ENCODE data around the gene MLLT11. TPM values are rescaled to one million over a fixed set of nuclear protein-coding genes. Genes with fewer than 3 reads are reported as not detected.

Gene MLLT11
- total RNA-seq, 1 experiment from 2014 or later, result 8.3 TPM

DNA sequence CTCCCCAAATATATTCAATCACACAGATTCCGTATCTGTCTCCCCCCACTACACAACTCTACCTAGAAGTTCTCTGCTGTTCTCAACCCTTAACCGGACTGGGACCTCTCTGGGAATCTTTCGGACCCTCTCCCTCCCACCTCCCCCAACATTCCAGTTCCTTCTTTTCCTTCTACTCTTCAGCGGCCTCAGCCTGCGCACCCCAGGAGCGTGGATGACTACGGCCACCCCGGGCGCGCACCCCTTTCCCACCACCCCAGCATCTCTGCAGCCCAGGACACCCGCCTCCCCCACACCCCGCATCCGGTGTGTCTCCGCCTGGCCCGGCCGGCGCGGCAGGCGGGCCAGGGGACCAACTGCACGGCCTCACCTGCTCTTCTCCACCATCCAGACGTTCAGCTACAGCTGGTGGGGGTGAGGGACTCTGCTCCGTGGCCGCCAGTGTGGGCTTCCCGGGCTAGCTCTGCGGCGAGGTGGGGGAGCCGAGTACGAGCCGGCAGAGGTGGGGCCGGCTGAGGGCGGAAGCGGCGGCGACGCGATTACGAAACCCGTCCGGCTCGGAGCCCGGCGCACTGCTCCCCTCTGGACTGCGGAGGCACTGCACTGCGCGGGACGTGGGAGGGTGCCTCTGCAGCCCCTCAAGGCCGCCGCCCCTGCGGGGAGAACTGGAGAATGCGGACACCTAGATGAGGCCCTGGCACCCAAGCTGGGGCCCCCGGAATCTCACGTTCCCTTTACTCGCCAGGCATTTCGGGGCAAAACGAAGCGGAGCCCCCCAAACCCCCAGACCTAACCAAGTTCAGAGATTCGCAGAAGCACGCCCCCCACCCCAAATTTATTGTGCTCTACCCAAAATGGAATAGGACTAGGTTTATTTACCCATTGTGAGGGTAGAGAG, 839 bp upstream of the MLLT11 start, which contains the start of gene CDC42SE1:
Gene CDC42SE1 (minus strand): TSS at position 514 of the 898 bp plus-strand sequence. CDS start 3,892 bp downstream, outside the sequence.
- Histone ChIP-seq H3K4me2 (ENCODE audit: low read depth, low read length, poor library complexity, severe bottlenecking) (peak within 1 kb of the TSS; percentile 95), H3K4me3 (ENCODE audit: low read length) (peak within 1 kb of the TSS; percentile 80), H3K9me2 (replicated peaks; ENCODE audit: insufficient read depth, low read length) (no peaks in the 10 kb centered on the region), H3K27ac (ENCODE audit: low read length) (peak within 1 kb of the TSS; percentile 77), H3K36me3 (ENCODE audit: insufficient read depth, low read length) (peaks cover 27% of the 10 kb centered on the region; the same call in 1 of the 2 replicates), H3K9ac (ENCODE audit: low read length) (peak within 1 kb of the TSS; percentile 88), H3K79me2 (ENCODE audit: low read length) (peaks cover 87% of the 10 kb centered on the region), H3K9me3 (ENCODE audit: low read length) (no peaks in the 10 kb centered on the region), H2AFZ (ENCODE audit: low read length) (peak within 1 kb of the TSS; percentile 52), H4K20me1 (ENCODE audit: insufficient read depth, low read depth, low read length) (peaks cover 23% of the 10 kb centered on the region), H3K27me3 (ENCODE audit: low read length) (no peaks in the 10 kb centered on the region), H3K4me1 (ENCODE audit: low read length) (peaks cover 43% of the 10 kb centered on the region)
- DNase-seq, result peak; percentile 96

DNA sequence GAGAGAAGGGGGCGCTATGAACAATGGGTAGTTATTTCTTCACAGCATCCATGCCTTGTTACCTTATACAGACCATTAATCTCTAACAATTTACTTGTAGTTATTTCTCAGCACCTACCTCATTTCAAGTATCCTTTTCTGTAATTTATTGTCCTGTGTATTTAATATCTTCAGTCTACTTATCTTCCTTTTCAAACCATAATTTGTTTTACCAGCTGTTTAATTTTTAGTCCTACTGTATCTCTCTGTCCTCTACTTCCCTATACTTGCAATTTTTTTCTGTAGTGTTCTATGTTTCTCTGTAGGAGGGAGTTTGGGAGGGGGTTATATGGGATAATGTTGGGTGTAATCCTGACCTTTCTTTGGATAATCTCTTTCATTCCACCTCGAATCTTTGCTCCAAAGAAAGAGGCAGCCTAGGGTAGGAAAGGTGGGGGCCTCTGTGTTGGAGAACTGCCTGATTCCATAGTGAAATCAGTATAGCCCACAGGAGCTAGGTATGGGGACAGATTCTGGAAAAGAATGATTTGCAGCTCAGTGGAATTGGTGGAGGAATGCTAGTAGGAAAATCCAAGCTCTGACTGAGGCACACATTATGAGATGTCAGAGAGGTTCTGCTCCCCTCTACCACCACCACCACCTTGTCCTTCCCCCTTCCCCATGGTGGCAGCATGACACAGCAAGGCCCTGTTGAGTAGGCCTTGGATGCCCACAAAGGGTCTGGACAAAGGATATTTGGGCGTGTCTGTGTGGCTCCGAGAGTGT, 642 bp downstream of the MLLT11 start:
- no peaks in the 10 kb centered on the region for H3K9me2 ChIP-seq (replicated peaks; ENCODE audit: insufficient read depth, low read length)
- H3K4me1 ChIP-seq (ENCODE audit: low read length), result peaks cover 53% of the 10 kb centered on the region
- H3K9me3 ChIP-seq (ENCODE audit: low read length), result no peaks in the 10 kb centered on the region
- no peaks in the 10 kb centered on the region for H3K27me3 ChIP-seq (ENCODE audit: low read length)
- peaks cover 23% of the 10 kb centered on the region for H4K20me1 ChIP-seq (ENCODE audit: insufficient read depth, low read depth, low read length)
- peak overlapping the region; percentile 95 for H3K4me2 ChIP-seq (ENCODE audit: low read depth, low read length, poor library complexity, severe bottlenecking)
- peaks cover 12% of the 10 kb centered on the region; the same call in 1 of the 2 replicates for H3K36me3 ChIP-seq (ENCODE audit: insufficient read depth, low read length)
- peaks cover 97% of the 10 kb centered on the region for H3K79me2 ChIP-seq (ENCODE audit: low read length)
- H3K27ac ChIP-seq (ENCODE audit: low read length), result peak overlapping the region; percentile 77
- H2AFZ ChIP-seq (ENCODE audit: low read length), result peak overlapping the region; percentile 52
- peak overlapping the region; percentile 80 for H3K4me3 ChIP-seq (ENCODE audit: low read length)
- peak overlapping the region; percentile 88 for H3K9ac ChIP-seq (ENCODE audit: low read length)
- DNase-seq, result peak; percentile 73

DNA sequence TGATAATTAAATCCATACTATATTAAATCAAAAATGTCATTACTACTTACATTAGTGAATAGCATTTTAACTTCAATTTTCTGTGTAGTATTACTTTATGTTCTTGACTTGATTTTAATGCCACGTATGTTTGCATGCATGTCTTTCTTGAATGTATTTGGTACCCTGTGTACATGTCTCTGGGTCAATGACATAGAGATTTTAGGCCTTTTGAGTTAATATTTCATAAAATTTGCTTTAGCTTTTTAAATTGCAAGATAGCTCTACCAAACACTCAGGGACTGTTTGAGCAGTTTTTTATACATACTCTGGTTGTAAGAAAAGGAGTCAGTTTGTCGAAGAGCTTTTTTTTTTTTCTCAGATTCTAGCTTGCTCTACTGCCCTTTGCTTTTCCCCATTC, 1.5 kb downstream of the MLLT11 start:
- Histone ChIP-seq H3K27me3 (ENCODE audit: low read length) (no peaks in the 10 kb centered on the region), H3K4me3 (ENCODE audit: low read length) (peak overlapping the region; percentile 80), H3K79me2 (ENCODE audit: low read length) (peaks cover 95% of the 10 kb centered on the region), H3K4me1 (ENCODE audit: low read length) (peaks cover 50% of the 10 kb centered on the region), H3K27ac (ENCODE audit: low read length) (peak overlapping the region; percentile 77), H3K36me3 (ENCODE audit: insufficient read depth, low read length) (peaks cover 7% of the 10 kb centered on the region; the same call in 1 of the 2 replicates), H2AFZ (ENCODE audit: low read length) (no peak overlapping the region), H3K9ac (ENCODE audit: low read length) (peak overlapping the region; percentile 88), H3K9me2 (replicated peaks; ENCODE audit: insufficient read depth, low read length) (no peaks in the 10 kb centered on the region), H3K9me3 (ENCODE audit: low read length) (no peaks in the 10 kb centered on the region), H3K4me2 (ENCODE audit: low read depth, low read length, poor library complexity, severe bottlenecking) (peak overlapping the region; percentile 95), H4K20me1 (ENCODE audit: insufficient read depth, low read depth, low read length) (peaks cover 19% of the 10 kb centered on the region)
- DNase-seq, result no peak

DNA sequence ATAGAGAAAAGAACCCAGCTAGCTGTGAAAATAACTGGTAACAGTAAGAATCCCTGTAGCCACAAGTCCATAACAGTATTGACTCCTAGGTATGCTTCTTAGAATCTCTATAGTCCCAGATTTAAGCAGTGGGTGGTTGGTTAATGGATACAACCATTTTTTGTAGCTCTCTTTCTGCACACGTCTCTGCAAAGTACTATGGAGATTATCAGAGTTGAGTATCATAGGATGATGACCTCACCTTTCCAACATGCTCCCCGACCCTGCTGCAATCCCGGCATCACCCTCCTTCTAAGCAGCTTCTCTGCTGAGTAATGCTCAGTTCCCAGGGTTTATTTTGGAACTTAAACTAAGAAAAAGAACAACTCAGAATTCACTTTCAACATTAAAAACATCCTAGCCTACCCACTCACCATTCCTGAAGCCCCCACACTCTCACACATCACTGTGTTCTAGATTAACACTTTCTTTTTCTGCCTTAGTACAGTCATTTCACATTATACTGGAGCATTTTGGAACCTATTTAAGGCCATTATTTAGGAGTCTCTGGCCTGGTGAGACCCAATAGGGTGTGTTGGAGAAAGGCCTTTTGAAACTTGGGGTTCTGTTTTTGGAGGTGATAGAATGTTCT, 2.7 kb downstream of the MLLT11 start:
- Histone ChIP-seq H3K27me3 (ENCODE audit: low read length) (no peaks in the 10 kb centered on the region), H4K20me1 (ENCODE audit: insufficient read depth, low read depth, low read length) (peaks cover 8% of the 10 kb centered on the region), H3K4me3 (ENCODE audit: low read length) (no peak overlapping the region), H3K4me1 (ENCODE audit: low read length) (peaks cover 45% of the 10 kb centered on the region), H3K27ac (ENCODE audit: low read length) (no peak overlapping the region), H2AFZ (ENCODE audit: low read length) (no peak overlapping the region), H3K4me2 (ENCODE audit: low read depth, low read length, poor library complexity, severe bottlenecking) (peak overlapping the region; percentile 5), H3K79me2 (ENCODE audit: low read length) (peaks cover 93% of the 10 kb centered on the region), H3K9me3 (ENCODE audit: low read length) (no peaks in the 10 kb centered on the region), H3K36me3 (ENCODE audit: insufficient read depth, low read length) (peaks cover 5% of the 10 kb centered on the region; the same call in 1 of the 2 replicates), H3K9ac (ENCODE audit: low read length) (no peak overlapping the region), H3K9me2 (replicated peaks; ENCODE audit: insufficient read depth, low read length) (no peaks in the 10 kb centered on the region)
- no peak for DNase-seq

DNA sequence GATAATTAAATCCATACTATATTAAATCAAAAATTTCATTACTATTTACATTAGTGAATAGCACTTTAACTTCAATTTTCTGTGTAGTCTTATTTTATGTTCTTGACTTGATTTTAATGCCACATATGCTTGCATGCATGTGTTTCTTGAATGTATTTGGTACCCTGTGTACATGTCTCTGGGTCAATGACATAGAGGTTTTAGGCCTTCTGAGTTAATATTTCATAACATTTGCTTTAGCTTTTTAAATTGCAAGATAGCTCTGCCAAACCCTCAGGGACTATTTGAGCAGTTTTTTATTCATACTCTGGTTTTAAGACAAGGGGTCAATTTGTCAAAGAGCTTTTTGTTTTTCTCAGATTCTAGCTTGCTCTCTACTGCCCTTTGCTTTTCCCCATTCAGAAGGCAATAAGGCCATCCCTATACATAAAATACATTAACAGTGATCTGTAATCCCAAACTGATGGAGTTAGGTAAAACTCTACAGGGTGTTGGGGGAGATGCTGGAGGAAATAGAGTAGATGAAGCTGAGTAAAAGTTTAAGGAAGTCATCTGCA, 5.0 kb downstream of the MLLT11 start:
- no peaks in the 10 kb centered on the region for H3K27me3 ChIP-seq (ENCODE audit: low read length)
- H3K27ac ChIP-seq (ENCODE audit: low read length), result peak overlapping the region; percentile 32
- peaks cover 8% of the 10 kb centered on the region; the same call in 1 of the 2 replicates for H3K36me3 ChIP-seq (ENCODE audit: insufficient read depth, low read length)
- peaks cover 52% of the 10 kb centered on the region for H3K4me1 ChIP-seq (ENCODE audit: low read length)
- no peaks in the 10 kb centered on the region for H4K20me1 ChIP-seq (ENCODE audit: insufficient read depth, low read depth, low read length)
- H3K79me2 ChIP-seq (ENCODE audit: low read length), result peaks cover 85% of the 10 kb centered on the region
- no peaks in the 10 kb centered on the region for H3K9me3 ChIP-seq (ENCODE audit: low read length)
- H3K4me3 ChIP-seq (ENCODE audit: low read length), result no peak overlapping the region
- no peak overlapping the region for H2AFZ ChIP-seq (ENCODE audit: low read length)
- H3K9me2 ChIP-seq (replicated peaks; ENCODE audit: insufficient read depth, low read length), result no peaks in the 10 kb centered on the region
- no peak overlapping the region for H3K9ac ChIP-seq (ENCODE audit: low read length)
- H3K4me2 ChIP-seq (ENCODE audit: low read depth, low read length, poor library complexity, severe bottlenecking), result no peak overlapping the region
- no peak for DNase-seq

DNA sequence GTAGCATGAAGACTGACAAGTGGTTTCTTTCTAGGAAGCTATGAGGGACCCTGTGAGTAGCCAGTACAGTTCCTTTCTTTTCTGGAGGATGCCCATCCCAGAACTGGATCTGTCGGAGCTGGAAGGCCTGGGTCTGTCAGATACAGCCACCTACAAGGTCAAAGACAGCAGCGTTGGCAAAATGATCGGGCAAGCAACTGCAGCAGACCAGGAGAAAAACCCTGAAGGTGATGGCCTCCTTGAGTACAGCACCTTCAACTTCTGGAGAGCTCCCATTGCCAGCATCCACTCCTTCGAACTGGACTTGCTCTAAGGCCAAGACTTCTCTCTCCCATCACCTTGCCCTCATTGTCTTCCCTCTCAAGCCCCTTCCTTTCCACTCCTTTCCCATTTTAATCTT, 7.0 kb downstream of the MLLT11 start:
- Histone ChIP-seq H3K79me2 (ENCODE audit: low read length) (peaks cover 69% of the 10 kb centered on the region), H3K9me3 (ENCODE audit: low read length) (no peaks in the 10 kb centered on the region), H3K9ac (ENCODE audit: low read length) (no peak overlapping the region), H4K20me1 (ENCODE audit: insufficient read depth, low read depth, low read length) (no peaks in the 10 kb centered on the region), H3K27ac (ENCODE audit: low read length) (no peak overlapping the region), H3K4me3 (ENCODE audit: low read length) (no peak overlapping the region), H3K9me2 (replicated peaks; ENCODE audit: insufficient read depth, low read length) (no peaks in the 10 kb centered on the region), H3K4me2 (ENCODE audit: low read depth, low read length, poor library complexity, severe bottlenecking) (no peak overlapping the region), H3K27me3 (ENCODE audit: low read length) (no peaks in the 10 kb centered on the region), H3K4me1 (ENCODE audit: low read length) (peaks cover 43% of the 10 kb centered on the region), H3K36me3 (ENCODE audit: insufficient read depth, low read length) (peaks cover 8% of the 10 kb centered on the region; the same call in 1 of the 2 replicates), H2AFZ (ENCODE audit: low read length) (no peak overlapping the region)
- no peak for DNase-seq

DNA sequence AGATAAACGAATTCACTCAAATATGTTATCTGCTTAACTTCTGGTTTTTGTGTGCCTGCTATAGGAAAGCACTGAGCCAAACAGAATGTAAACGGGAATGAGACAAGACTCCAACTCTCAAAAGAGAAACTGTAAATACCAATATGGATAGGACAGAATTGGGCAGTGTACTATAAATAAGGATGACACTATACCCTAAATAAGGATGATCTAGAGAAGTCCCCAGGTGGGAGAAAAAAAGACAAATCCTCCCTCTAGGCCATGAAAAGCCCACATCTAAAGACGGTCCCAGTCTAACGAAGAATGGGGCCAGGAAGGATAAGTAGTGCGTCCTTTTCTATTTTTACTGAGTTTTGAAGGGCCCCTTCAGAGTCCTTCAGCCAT, 8.9 kb downstream of the MLLT11 start:
- Histone ChIP-seq H3K9me3 (ENCODE audit: low read length) (no peaks in the 10 kb centered on the region), H3K27me3 (ENCODE audit: low read length) (no peaks in the 10 kb centered on the region), H3K9ac (ENCODE audit: low read length) (peak overlapping the region; percentile 27; the same call in 1 of the 2 replicates), H3K79me2 (ENCODE audit: low read length) (peaks cover 56% of the 10 kb centered on the region), H2AFZ (ENCODE audit: low read length) (no peak overlapping the region), H3K9me2 (replicated peaks; ENCODE audit: insufficient read depth, low read length) (no peaks in the 10 kb centered on the region), H3K36me3 (ENCODE audit: insufficient read depth, low read length) (peaks cover 3% of the 10 kb centered on the region; the same call in 1 of the 2 replicates), H3K4me3 (ENCODE audit: low read length) (peak overlapping the region; percentile 92; the same call in 1 of the 2 replicates), H3K4me1 (ENCODE audit: low read length) (peaks cover 39% of the 10 kb centered on the region), H3K27ac (ENCODE audit: low read length) (peak overlapping the region; percentile 41), H3K4me2 (ENCODE audit: low read depth, low read length, poor library complexity, severe bottlenecking) (peak overlapping the region; percentile 95), H4K20me1 (ENCODE audit: insufficient read depth, low read depth, low read length) (no peaks in the 10 kb centered on the region)
- no peak for DNase-seq
